IPS-NIHi7 (cell line): ENCODE results near the gene ZNF415.
"Not testable (repeated sequence)": the region's sequence is repeated elsewhere in the genome, so short reads cannot be mapped to it uniquely, and the experiment has no call there.

Source experiments
- DNase-seq: peaks from one replicate; pipeline ENCODE4 v3.0.0; 2012; ENCODE audit warnings: mixed read lengths; ENCODE audit errors: extremely low spot score

Gene ZNF415

GRCh38 chr19:53132141-53132991 is at the start of gene ZNF415:
Gene ZNF415 (minus strand): TSS chr19:53132910. CDS start chr19:53122676, 10,234 bp downstream.
- peak; percentile 96 for DNase-seq

DNA sequence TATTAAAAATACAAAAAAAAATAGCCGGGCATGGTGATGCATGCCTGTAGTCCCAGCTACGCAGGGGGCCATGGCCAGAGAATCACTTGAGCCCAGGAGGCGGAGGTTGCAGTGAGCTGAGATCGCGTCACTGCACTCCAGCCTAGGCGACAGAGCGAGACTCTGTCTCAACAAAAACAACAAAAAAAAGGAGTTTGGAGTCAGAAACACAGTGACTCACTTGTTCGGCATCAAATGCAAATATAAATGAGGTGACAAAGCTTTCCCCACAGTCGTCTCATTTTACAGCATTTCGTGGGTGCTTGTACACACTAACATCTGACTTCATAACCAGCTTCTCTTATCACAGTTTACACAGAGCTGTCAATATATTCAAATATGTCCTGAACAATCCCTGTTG is 49.5 kb upstream of the ZNF415 start:
- no peak for DNase-seq

DNA sequence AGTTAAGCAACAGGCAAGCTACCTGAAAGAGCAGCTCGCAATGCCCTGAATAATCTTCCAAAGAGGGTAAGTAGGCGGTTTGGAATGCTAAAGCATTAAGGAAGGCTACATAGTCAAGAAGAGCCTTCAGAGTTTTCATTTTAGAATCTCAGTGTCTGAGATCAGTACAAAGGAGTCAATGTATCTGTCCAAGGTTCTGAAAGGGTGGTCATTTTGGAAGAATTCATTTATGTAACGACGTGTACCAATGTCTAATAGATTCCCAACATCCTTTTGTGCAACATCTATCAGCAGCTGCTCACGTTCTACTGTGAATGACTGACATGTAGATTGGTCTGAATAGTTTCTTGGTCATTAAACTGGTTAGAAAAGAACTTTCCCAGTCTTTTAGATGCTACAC is 45.3 kb upstream of the ZNF415 start:
- DNase-seq = peak; percentile 11

DNA sequence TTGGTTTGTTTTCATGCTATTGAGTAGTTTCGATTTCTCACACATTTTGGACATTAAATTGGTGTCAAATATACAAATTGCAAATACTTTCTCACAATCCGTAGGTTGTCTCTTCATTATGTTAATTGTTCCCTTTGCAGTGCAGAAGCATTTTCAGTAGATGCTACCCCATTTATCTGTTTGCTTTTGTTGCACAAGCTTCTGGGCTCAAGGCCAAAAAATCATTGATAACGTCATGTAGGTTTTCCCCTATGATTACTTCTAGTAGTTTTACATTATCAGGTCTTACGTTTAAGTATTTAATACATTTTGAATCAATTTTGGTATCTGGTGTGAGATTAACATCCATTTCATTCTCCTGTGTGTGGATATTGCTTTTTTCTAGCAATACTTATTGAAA is 40.2 kb upstream of the ZNF415 start:
- no peak for DNase-seq

- no peak for DNase-seq
These were observed 33.0 kb upstream of the ZNF415 start for GRCh38 chr19:53165691-53166091.

DNA sequence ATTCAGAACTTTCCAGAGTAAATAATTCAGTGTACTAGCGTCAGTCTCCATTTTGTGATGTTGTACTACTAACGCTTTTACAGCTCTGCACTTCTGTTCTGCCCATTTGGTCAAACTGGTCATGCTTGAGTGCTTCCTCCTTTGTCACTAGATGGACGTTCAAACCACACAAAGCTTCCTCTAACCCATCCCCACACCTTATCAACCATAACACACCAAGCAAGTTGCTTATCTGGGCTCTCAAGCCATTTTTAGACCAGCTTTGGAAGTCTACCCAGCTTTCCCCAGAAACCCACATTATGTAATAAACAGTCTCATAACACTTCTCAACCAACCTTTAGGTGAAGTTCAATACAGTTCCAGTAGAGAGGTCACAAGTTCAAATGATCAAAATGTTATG is 28.4 kb upstream of the ZNF415 start:
- no peak for DNase-seq

DNA sequence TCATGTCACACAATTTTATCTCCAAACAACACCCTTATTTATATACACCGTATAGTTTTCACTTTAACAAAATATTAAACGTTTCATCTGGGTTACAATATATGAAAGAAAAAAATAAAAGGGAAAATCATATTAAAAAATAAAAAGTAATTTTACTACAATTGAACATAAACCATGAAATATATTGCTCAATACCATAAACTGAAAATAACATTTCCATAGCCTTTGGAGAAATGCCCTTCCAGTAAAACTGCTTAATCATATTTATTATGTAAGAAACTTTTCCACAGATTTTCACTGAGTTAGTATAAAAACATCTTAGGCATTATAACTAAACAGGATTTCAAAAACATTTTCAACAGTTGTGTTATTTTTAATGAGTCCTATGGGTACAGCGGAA is 27.6 kb upstream of the ZNF415 start:
- no peak for DNase-seq

DNA sequence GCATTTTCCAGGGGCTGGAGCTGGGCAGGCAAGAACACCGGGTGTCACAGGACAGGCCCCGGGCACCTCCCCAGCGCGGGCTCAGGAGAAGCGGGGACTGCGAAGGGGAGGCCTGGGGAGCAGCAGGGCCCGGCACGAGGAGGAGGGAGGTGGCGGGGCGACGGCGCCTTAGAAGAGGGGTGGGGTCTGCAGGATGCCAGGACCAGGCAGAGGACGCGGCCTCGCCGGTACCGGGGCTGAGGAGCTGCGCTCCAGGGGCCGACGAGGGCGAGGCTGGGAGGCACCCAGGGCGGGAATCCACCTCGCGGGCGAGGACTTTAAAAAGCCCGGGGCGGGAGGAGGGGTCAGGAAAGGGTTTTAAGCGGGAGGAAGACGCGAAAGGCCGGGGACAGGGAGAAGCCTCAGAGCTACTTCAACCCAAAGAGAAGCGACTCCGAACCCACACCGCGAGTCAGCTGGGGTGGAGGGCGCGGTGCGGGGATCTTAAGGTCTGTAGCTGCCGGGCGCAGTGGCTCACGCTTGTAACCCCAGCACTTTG is 25.5 kb upstream of the ZNF415 start:
- peak; percentile 22 for DNase-seq

DNA sequence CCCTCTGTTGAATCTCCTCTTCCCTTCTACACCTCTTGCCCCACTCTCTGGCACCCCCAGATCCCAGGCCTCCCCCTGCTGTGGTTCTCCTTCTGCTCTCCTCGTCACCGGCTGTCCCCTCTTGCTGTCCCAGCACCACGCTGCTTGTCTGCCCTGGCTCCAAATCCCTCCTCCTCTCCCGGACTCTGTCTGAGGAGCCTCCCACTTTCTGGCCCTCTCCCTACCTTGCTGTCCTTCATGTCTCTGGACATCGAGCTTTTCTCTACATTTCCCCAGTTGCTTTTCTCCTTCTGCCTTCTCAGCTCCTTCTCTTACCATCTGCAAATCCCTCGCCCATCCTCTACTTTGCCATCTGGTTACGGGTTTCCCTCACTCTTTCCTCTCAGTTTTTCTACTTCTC is 24.9 kb upstream of the ZNF415 start:
- DNase-seq = peak; percentile 21

DNA sequence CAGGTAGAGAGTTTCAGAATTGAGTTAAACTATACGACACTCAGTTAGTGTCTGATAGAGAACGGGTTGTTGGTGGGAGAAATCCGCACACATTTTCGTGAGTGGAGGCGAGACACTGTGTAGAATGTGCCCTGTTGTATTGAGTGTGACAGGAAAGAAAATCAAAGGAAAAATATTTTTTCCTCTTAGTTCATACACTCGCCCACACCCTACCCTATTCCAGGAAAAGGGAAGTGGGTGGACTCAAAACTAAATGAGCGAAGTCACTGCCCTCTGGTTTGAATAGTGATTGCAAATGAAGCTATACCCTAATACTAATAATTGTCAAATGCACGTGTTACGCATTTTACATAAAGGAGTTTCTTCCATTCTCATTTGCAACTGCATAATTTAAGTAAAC is 24.1 kb upstream of the ZNF415 start:
- no peak for DNase-seq

DNA sequence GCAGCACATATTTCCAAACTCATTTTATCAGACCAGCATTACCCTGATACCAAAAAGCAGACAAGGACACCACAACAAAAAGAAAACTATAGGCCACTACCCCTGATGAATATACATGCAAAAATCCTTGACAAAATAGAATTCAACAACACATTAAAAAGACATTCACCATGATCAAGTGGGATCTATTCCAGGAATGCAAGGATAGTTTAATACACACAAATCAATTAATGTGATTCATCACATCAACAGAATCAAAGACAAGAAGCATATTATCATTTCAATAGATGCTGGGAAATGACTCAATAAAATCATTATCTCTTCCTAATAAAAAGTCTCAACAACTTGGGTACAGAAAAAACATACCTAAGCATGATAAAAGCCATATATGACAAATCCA is 14.9 kb upstream of the ZNF415 start:
- no peak for DNase-seq

DNA sequence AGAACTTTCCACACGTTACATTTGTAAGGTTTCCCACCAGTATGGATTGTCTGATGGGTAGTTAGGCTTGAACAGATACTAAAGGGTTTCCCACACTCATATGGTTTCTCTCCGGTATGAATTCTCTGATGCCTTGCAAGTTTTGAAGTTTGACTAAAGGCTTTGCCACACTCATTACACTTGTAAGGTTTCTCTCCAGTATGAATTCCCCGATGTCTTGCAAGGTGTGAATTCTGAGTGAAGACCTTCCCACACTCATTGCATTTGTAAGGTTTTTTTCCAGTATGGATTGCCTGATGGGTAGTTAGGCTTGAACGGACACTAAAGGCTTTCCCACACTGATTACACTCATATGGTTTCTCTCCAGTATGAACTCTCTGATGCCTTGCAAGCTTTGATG is 7.6 kb upstream of the ZNF415 start:
- DNase-seq = no peak

DNA sequence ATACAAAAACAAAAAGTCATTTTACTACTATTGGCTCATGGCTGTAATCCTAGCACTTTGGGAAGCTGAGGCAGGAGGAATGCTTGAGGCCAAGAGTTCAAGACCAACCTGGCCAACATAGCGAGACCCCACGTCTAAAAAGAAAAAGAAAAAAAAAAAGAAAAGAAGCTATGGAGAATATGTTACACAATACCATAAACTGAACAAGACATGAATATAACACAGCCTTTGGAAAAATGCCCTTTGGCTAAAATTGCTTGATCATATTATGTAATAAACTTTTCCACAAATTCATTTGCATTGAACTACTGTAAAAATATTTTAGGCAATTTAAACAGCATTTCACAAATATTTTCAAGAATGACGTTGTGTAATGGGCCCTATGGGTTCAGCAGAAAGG is 3.7 kb upstream of the ZNF415 start:
- DNase-seq = no peak

- DNase-seq = no peak
These were observed 983 bp downstream of the ZNF415 start for GRCh38 chr19:53131727-53132126.

- no peak for DNase-seq
These were observed 1.6 kb downstream of the ZNF415 start for GRCh38 chr19:53131085-53131590.

DNA sequence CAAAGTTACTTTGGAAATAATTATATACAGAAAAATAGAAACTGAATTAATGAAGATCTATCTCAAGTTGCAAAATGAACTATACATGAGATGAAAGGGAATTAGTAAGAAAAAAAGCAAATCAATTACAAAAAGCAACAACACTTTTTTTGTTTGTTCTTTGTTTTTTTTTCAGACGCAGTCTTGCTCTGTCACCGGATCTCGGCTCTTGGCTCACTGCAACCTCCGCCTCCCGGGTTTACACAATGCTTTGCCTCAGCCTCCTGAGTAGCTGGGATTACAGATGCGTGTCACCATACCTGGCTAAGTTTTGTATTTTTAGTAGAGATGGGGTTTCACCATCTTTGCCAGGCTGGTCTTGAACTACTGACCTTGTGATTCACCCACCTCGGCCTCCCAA is 2.2 kb downstream of the ZNF415 start:
- no peak for DNase-seq

DNA sequence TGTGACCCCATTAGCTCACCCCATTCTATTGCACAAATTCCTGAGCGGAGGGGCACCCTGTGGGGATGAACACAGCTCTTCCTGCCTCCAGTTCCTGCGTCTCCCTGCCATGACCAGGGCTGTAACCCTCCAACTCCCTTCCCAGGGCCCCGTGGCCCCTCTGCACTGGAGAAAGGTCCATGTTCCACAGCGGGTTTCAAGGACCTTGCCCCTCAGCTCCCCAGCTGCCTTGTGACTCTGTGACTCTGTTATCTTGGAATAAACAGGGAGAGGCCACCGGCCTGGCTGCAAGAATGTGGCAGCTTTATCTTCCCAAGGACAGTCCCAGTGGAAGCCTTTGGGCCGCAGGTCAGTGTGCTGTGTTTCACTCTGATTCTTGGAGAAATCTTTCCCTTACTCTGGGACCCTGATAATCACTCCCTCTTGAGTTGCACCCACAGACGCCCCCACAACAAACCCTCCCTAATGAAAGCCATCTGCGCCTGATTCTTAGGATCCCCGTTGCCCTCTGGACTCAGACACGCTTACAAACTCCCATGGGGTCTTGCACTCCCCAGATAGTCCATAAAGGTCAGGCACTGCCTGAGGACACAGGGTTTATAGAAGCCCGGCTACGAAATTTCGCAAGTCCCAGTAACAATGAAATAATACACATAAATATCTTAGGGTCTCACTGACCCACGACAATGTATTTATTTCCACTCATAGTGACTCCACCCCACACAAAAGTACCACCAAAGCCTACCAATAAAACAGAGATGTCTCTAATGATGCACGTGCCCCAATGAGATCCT is 5.8 kb downstream of the ZNF415 start:
- DNase-seq = not testable (repeated sequence)

GRCh38 chr19:53123400-53123799 is 9.3 kb downstream of the ZNF415 start:
- DNase-seq = no peak

- DNase-seq = no peak
These were observed 20.4 kb downstream of the ZNF415 start for GRCh38 chr19:53112286-53112685.

- DNase-seq = no peak
These were observed 23.2 kb downstream of the ZNF415 start for GRCh38 chr19:53109527-53109926.

- peak; percentile 100 for DNase-seq
These were observed 29.2 kb downstream of the ZNF415 start, which contains the start of gene ZNF160 for GRCh38 chr19:53103234-53104203. Gene ZNF160 (minus strand): TSS chr19:53103422. CDS start chr19:53086276, 17,146 bp downstream.
